Lower leg skin (tissue), 4 donors: ENCODE measurements around the gene MRPS12. TPM values are rescaled to one million over a fixed set of nuclear protein-coding genes. Genes with fewer than 3 reads are reported as not detected.

Source experiments
- DNase-seq, 2 donors: peaks; one replicate each; pipeline ENCODE4 v3.0.0-alpha.2; 2019; ENCODE audit warnings: low spot score in 2 of 2
- H3K4me3 ChIP-seq: fragments of 200-600 bp; sonication (generic); 2 replicates; pipeline ENCODE4 v1.5.1; 2017; ENCODE audit warnings: mild to moderate bottlenecking, low read depth; ENCODE audit not compliant: poor library complexity, severe bottlenecking
- POLR2A ChIP-seq, 2 donors: fragments of 450-650 bp; IDR thresholded peaks; one replicate each; pipeline ENCODE4 v1.6.1; 2016 to 2017; ENCODE audit warnings: antibody characterized with exemption in 2 of 2, mild to moderate bottlenecking in 1 of 2, moderate library complexity in 1 of 2
- WGBS, 2 donors: methylation state at CpG; one replicate each; pipeline ENCODE4 v1.1.5; 2018; 5-methylcytosine and 5-hydroxymethylcytosine counted together
- intact Hi-C: fragments of 100-400 bp; cut with DNase I; formaldehyde crosslinking; loops from one replicate; pipeline ENCODE4 v1.15.0; 2023; ENCODE audit warnings: low total_unique reads
- total RNA-seq, 4 donors: library from RNA; depleted of rRNA; stranded (reverse); fragments of >200 nt; gene quantifications; one replicate each; pipeline ENCODE4 v1.1.0, GENCODE V29; 2016
- TF ChIP-seq, protein P1 (sequence below), 3 donors: fragments of 450-650 bp; IDR thresholded peaks; one replicate each; pipeline ENCODE4 v1.5.1; 2016; ENCODE audit warnings: antibody characterized with exemption in 3 of 3, mild to moderate bottlenecking in 3 of 3, moderate library complexity in 2 of 3

MRPS12 gene
- total RNA-seq, 4 donors from 2014 or later: 26.8 to 31.8 (median 30.0) TPM

DNA sequence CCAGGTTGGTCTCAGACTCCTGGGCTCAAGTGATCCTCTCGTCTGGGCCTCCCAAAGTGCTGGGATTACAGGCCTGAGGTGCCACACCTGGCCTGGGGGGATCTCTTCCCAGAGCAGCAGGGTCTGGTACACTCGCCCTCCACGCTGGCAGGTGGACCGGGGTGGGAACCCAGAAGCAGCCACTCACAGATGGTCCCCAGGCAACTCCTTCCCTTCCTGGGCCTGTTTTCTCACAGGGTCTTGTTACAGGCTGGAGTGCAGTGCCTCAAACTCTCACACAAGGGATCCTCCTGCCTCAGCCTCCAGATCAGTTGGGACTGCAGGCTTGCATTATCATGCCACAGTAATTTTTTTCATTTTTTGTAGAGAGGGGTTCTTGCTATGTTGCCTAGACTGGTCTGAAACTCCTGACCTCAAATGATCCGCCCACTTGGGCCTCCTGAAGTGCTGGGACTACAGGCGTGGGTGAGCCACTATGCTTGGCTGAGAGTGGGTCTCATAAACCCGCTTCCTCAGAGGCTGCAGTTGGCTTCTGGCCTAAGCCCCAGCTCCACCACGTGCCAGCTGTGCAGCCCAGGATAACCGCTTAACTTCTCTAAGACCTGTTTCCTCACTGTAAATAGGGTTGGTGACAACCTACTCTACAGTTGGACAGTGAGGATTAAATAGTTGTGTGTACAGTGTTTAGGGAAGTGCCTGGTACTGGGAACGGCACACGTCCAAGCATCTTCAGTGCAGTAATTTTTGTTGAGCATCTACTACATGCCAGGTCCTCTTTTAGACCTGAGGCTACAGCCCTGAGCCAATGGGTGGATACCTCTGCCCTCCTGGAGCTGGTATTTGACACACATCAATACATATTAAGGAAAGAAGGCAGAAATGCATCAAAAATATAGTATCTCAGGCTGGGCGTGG is 17.9 kb upstream of the MRPS12 start:
- WGBS, 2 donors: 65 to 76% methylated on average over 12 of the region's 12 CpGs
- H3K4me3 ChIP-seq: no peak overlapping the region
- no peak for DNase-seq
- intact Hi-C loops: no loop called here
- TF ChIP-seq, protein P1, sequence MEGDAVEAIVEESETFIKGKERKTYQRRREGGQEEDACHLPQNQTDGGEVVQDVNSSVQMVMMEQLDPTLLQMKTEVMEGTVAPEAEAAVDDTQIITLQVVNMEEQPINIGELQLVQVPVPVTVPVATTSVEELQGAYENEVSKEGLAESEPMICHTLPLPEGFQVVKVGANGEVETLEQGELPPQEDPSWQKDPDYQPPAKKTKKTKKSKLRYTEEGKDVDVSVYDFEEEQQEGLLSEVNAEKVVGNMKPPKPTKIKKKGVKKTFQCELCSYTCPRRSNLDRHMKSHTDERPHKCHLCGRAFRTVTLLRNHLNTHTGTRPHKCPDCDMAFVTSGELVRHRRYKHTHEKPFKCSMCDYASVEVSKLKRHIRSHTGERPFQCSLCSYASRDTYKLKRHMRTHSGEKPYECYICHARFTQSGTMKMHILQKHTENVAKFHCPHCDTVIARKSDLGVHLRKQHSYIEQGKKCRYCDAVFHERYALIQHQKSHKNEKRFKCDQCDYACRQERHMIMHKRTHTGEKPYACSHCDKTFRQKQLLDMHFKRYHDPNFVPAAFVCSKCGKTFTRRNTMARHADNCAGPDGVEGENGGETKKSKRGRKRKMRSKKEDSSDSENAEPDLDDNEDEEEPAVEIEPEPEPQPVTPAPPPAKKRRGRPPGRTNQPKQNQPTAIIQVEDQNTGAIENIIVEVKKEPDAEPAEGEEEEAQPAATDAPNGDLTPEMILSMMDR (IDR thresholded peaks at IDR 0.05): no peak
- TF ChIP-seq POLR2A (IDR thresholded peaks at IDR 0.05): no peak

DNA sequence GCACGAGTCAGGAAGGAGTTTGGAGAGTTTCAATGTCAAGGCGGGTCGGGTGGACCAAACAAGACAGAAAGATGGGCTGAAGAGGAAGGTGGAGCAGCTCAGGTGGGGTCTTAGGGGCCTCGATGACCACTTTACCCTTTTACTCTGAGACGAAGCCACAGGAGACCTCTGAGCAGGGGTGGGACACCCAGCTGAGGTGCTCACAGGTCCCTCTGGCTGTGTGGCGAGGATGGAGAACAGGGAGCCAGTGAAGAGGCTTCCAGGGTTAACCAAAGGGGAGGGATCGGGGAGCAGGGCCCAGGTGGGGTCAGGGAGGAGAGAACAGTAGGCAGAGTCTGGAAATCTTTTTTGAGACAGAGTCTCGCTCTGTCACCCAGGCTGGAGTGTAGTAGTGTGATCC is 16.8 kb upstream of the MRPS12 start:
- TF ChIP-seq, protein P1 (IDR thresholded peaks at IDR 0.05): no peak
- TF ChIP-seq POLR2A (IDR thresholded peaks at IDR 0.05): no peak
- no peak overlapping the region for H3K4me3 ChIP-seq
- intact Hi-C loops: no loop called here
- DNase-seq: no peak
- 94 to 96% methylated on average over 8 of the region's 8 CpGs for WGBS, 2 donors

DNA sequence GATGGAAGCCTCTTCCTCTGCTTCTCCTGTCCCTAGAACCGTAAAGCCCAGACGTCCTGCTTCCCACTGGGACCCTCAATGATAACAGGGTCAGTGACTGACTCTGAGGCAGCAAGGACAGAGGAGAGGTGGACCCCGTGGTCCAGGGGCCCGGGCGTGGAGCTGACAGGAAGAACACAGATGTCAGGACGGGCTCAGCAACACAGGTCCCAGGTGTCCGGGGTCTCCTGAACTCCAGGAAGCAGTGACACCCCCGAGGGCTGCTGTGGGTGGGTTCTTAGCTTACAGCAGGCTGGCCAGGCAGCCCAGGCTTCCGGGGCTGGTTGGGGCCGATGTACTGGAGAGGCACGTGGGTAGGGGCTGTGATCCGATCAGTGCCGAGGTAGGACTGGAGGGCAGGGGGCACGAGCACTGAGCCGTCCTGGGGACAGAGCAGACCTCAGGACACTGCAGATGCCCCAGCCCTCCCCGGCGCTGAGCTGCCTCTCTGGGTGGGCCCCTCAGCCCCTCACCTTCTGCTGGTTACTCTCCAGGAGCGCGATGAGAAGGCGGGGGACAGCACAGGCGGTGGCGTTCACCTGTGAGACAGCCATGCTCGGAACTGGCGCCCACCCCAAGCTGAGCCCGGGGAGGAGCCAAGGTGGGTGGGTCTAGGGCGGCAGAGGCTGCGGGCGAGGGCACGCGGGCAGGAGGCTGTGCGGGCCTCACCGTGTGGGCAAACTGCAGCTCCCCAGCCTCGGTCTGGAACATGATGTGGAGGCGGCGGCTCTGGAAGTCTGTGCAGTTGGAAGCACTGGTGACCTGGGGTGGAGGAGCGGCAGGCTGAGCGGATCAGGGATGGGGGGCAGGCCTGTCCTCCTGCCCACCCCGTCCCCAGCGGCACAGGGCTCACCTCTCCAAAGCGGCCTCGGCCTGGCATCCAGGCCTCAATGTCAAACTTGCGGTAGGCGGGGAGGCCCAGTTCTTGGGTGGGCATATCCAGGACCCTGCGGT is 15.1 kb upstream of the MRPS12 start:
- DNase-seq: no peak
- intact Hi-C loops: no loop called here
- WGBS, 2 donors: 87 to 90% methylated on average over 37 to 38 of the region's 44 CpGs
- TF ChIP-seq POLR2A (IDR thresholded peaks at IDR 0.05): no peak
- TF ChIP-seq, protein P1 (IDR thresholded peaks at IDR 0.05): no peak
- H3K4me3 ChIP-seq: no peak overlapping the region

DNA sequence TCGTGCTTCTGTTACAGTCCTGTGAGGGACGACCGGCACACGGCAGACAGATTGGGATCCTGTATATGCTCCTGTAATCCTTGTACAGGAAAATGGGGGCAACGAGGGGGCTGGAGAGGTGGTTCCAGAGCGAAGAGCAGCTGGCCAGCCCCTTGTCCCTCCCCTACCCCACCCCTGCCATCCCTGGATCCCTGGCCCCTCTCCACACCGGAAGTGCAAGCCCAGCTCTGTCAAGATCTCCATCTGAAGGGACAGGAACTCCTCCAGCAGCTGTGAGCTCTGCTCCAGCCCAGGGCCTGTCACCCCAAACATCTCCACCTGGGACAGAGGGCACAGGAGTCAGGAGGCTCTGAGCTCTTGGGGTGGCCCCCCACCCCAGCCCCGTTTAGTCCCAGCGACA is 13.2 kb upstream of the MRPS12 start:
- no peak for DNase-seq
- intact Hi-C loops: no loop called here
- TF ChIP-seq POLR2A (IDR thresholded peaks at IDR 0.05): no peak
- TF ChIP-seq, protein P1 (IDR thresholded peaks at IDR 0.05): no peak
- H3K4me3 ChIP-seq: no peak overlapping the region
- 75 to 85% methylated on average over 9 of the region's 9 CpGs for WGBS, 2 donors

DNA sequence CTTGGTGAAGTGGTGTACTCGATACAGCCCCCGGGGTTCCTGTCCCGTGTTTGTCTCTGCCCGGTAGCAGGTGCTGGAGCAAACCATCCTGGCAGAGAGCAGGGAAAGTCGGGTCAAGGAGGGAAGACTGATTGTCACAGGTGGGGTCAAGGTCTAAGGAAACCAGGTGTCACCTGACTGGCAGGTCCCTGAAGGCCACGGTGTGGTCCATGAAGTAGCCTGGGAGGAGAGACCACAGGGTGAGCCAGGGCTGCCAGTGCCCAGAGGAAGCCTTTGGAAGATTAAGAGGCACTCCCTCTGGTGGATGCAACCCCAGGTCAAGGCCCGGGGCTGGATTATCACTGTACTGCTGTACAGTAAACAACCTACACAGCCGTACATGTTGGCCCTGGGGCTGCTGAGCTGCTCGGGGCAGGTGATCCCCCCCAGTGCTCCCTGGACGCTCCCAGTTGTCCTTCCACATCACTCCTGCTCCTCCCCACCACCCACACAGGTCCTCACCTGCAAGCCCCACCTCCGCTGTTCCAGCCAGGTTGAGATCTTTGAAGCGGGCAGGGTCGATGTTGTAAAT is 12.7 kb upstream of the MRPS12 start:
- H3K4me3 ChIP-seq: no peak overlapping the region
- intact Hi-C loops: no loop called here
- no peak for TF ChIP-seq POLR2A (IDR thresholded peaks at IDR 0.05)
- TF ChIP-seq, protein P1 (IDR thresholded peaks at IDR 0.05): no peak
- DNase-seq: no peak
- WGBS, 2 donors: 73% methylated on average over 12 to 13 of the region's 13 CpGs
